PC-9 (cell line): ENCODE results near the gene OR8K1.

Experiments used
- EZH2 ChIP-seq: fragments of 200-600 bp; sonication (generic); IDR thresholded peaks from 2 replicates; pipeline ENCODE4 v1.8.0; 2017; ENCODE audit warnings: antibody characterized with exemption, low read depth
- TF ChIP-seq, protein P1 (sequence below): fragments of 200-600 bp; sonication (generic); conservative IDR thresholded peaks from 2 replicates; pipeline ENCODE4 v1.6.1; 2017; ENCODE audit warnings: mixed run types, antibody characterized with exemption, mild to moderate bottlenecking, moderate library complexity

DNA sequence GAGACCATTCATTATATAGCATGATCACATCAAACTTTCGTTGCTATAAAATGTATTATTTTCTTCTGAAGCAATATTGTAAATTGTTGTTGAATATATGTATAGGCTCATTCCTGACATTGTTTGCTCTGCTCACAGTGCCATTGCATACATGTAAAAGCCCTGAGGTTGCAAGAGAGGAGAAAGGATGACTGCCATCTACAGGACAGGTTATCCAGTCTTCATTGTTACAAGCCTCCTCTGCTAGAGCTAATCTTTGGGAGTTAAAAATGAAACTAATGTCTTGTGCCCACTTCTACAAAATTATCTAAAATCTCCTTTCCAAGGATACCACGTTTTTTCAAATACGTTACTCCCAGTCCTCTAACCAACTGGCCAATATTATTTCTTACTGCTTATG lies 50.2 kb downstream of the OR8K1 start:
- TF ChIP-seq, protein P1, sequence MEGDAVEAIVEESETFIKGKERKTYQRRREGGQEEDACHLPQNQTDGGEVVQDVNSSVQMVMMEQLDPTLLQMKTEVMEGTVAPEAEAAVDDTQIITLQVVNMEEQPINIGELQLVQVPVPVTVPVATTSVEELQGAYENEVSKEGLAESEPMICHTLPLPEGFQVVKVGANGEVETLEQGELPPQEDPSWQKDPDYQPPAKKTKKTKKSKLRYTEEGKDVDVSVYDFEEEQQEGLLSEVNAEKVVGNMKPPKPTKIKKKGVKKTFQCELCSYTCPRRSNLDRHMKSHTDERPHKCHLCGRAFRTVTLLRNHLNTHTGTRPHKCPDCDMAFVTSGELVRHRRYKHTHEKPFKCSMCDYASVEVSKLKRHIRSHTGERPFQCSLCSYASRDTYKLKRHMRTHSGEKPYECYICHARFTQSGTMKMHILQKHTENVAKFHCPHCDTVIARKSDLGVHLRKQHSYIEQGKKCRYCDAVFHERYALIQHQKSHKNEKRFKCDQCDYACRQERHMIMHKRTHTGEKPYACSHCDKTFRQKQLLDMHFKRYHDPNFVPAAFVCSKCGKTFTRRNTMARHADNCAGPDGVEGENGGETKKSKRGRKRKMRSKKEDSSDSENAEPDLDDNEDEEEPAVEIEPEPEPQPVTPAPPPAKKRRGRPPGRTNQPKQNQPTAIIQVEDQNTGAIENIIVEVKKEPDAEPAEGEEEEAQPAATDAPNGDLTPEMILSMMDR = no peak
- TF ChIP-seq EZH2 = no peak
